Neural cell (in vitro differentiated cells): ENCODE data around the gene TBP. TPM values are rescaled to one million over a fixed set of nuclear protein-coding genes. Genes with fewer than 3 reads are reported as not detected.

Experiments used
- H2AFZ ChIP-seq: fragments of 200-600, 300-800 bp; sonication (generic), shearing (Covaris generic); 2 replicates; pipeline ENCODE4 v1.6.0; 2014; ENCODE audit warnings: low read depth, mild to moderate bottlenecking, antibody characterized with exemption, low read length, moderate library complexity
- H3F3A ChIP-seq: fragments of 200-600 bp; shearing (Covaris generic); 2 replicates; pipeline ENCODE4 v1.6.1; 2016; ENCODE audit warnings: mild to moderate bottlenecking, moderate library complexity, mixed read lengths, antibody characterized with exemption, low read length; ENCODE audit not compliant: insufficient read depth, poor library complexity, severe bottlenecking
- H3K27ac ChIP-seq: fragments of 200-600, 300-800 bp; sonication (generic), shearing (Covaris generic); 2 replicates; pipeline ENCODE4 v1.5.1; 2014; ENCODE audit warnings: mild to moderate bottlenecking, low read length, moderate library complexity
- H3K27me3 ChIP-seq: fragments of 300-800, 200-600 bp; sonication (generic), shearing (Covaris generic); 2 replicates; pipeline ENCODE4 v1.6.0; 2014; ENCODE audit warnings: mild to moderate bottlenecking, low read depth, low read length, moderate library complexity; ENCODE audit not compliant: insufficient read depth
- H3K36me3 ChIP-seq: fragments of 300-800, 200-600 bp; sonication (generic), shearing (Covaris generic); 2 replicates; pipeline ENCODE4 v1.5.1; 2014; ENCODE audit warnings: mild to moderate bottlenecking, antibody characterized with exemption, low read length, moderate library complexity; ENCODE audit not compliant: insufficient read depth
- H3K4me2 ChIP-seq: fragments of 300-800, 200-600 bp; sonication (generic), shearing (Covaris generic); 2 replicates; pipeline ENCODE4 v1.6.0; 2014; ENCODE audit warnings: mild to moderate bottlenecking, low read length
- H3K4me3 ChIP-seq: fragments of 300-800, 200-600 bp; sonication (generic), shearing (Covaris generic); 2 replicates; pipeline ENCODE4 v1.5.1; 2014; ENCODE audit warnings: mild to moderate bottlenecking, low read length, moderate library complexity
- H3K79me2 ChIP-seq: fragments of 200-600 bp; shearing (Covaris generic); replicated peaks from 2 replicates; pipeline ENCODE4 v1.6.0; 2014; ENCODE audit warnings: mild to moderate bottlenecking, low read length, moderate library complexity; ENCODE audit not compliant: insufficient read depth
- H3K9ac ChIP-seq: fragments of 300-800, 200-600 bp; sonication (generic), shearing (Covaris generic); 2 replicates; pipeline ENCODE4 v1.6.1; 2016; ENCODE audit warnings: mild to moderate bottlenecking, low read length, mixed read lengths
- H3K9me2 ChIP-seq: fragments of 200-600 bp; shearing (Covaris generic); 2 replicates; pipeline ENCODE4 v1.6.1; 2016; ENCODE audit warnings: mild to moderate bottlenecking, low read length, mixed read lengths; ENCODE audit not compliant: insufficient read depth
- H3K9me3 ChIP-seq: fragments of 200-600, 300-800 bp; sonication (generic), shearing (Covaris generic); 2 replicates; pipeline ENCODE4 v1.6.1; 2016; ENCODE audit warnings: mild to moderate bottlenecking, mixed run types, low read length, moderate library complexity, mixed read lengths
- H4K20me1 ChIP-seq: fragments of 200-600 bp; shearing (Covaris generic); 2 replicates; pipeline ENCODE4 v1.6.1; 2016; ENCODE audit warnings: mild to moderate bottlenecking, mixed run types; ENCODE audit not compliant: insufficient read depth
- EP300 ChIP-seq: fragments of 450-650 bp; conservative IDR thresholded peaks from 2 replicates; pipeline ENCODE4 v1.6.1; 2014; ENCODE audit warnings: antibody characterized with exemption, mild to moderate bottlenecking, moderate library complexity; ENCODE audit not compliant: poor library complexity, severe bottlenecking
- EZH2 ChIP-seq: fragments of 200-600, 300-800 bp; shearing (Covaris generic), sonication (generic); IDR thresholded peaks from 2 replicates; pipeline ENCODE4 v1.6.1; 2014; ENCODE audit warnings: antibody characterized with exemption, low read length, borderline replicate concordance, mild to moderate bottlenecking; ENCODE audit not compliant: insufficient read depth, poor library complexity, severe bottlenecking
- MXI1 ChIP-seq: fragments of 450-650 bp; conservative IDR thresholded peaks from 2 replicates; pipeline ENCODE4 v1.6.1; 2014; ENCODE audit warnings: antibody characterized with exemption, mild to moderate bottlenecking; ENCODE audit not compliant: poor library complexity, severe bottlenecking
- POLR2AphosphoS5 ChIP-seq: IDR thresholded peaks from 2 replicates; pipeline ENCODE4 v1.6.1; 2012
- RAD21 ChIP-seq: fragments of 450-650 bp; conservative IDR thresholded peaks from 2 replicates; pipeline ENCODE4 v1.6.1; 2014; ENCODE audit warnings: antibody characterized with exemption, mild to moderate bottlenecking, moderate library complexity
- REST ChIP-seq: IDR thresholded peaks from 2 replicates; pipeline ENCODE4 v1.6.1; 2012; ENCODE audit warnings: borderline replicate concordance
- SMC3 ChIP-seq: fragments of 450-650 bp; conservative IDR thresholded peaks from 2 replicates; pipeline ENCODE4 v1.6.1; 2014; ENCODE audit warnings: antibody characterized with exemption, mild to moderate bottlenecking, moderate library complexity; ENCODE audit not compliant: poor library complexity
- TAF1 ChIP-seq: IDR thresholded peaks from 2 replicates; pipeline ENCODE4 v1.6.1; 2012; ENCODE audit warnings: low read depth
- polyA plus RNA-seq: library from polyadenylated mRNA; depleted of rRNA; stranded (reverse); fragments of >200 nt; gene quantifications from 2 replicates; pipeline ENCODE4 v1.2.3, GENCODE V29; 2014
- TF ChIP-seq, protein P1 (sequence below): fragments of 450-650 bp; IDR thresholded peaks from 2 replicates; pipeline ENCODE4 v1.5.1; 2014; ENCODE audit warnings: antibody characterized with exemption, mild to moderate bottlenecking, moderate library complexity; ENCODE audit not compliant: poor library complexity, severe bottlenecking

TBP gene
- polyA plus RNA-seq, 1 donor from 2014 or later, result 30.2 TPM

- H2AFZ ChIP-seq, result peak within 1 kb of the TSS; percentile 69
- peak within 1 kb of the TSS; percentile 84 for H3K27ac ChIP-seq
- H3K9me2 ChIP-seq, result no peaks in the 10 kb centered on the region
- peak within 1 kb of the TSS; percentile 84 for H3K4me2 ChIP-seq
- no peaks in the 10 kb centered on the region for H3K9me3 ChIP-seq
- TF ChIP-seq RAD21, result peak; percentile 17
- no peak for TF ChIP-seq MXI1
- TF ChIP-seq, protein P1, sequence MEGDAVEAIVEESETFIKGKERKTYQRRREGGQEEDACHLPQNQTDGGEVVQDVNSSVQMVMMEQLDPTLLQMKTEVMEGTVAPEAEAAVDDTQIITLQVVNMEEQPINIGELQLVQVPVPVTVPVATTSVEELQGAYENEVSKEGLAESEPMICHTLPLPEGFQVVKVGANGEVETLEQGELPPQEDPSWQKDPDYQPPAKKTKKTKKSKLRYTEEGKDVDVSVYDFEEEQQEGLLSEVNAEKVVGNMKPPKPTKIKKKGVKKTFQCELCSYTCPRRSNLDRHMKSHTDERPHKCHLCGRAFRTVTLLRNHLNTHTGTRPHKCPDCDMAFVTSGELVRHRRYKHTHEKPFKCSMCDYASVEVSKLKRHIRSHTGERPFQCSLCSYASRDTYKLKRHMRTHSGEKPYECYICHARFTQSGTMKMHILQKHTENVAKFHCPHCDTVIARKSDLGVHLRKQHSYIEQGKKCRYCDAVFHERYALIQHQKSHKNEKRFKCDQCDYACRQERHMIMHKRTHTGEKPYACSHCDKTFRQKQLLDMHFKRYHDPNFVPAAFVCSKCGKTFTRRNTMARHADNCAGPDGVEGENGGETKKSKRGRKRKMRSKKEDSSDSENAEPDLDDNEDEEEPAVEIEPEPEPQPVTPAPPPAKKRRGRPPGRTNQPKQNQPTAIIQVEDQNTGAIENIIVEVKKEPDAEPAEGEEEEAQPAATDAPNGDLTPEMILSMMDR, result no peak
- peak; percentile 83 for TF ChIP-seq REST
- no peak for TF ChIP-seq EZH2
- peak; percentile 68 for TF ChIP-seq EP300
- no peak for TF ChIP-seq TAF1
- TF ChIP-seq SMC3, result peak; percentile 46
- TF ChIP-seq POLR2AphosphoS5, result peak; percentile 99
- no peaks in the 10 kb centered on the region for H3F3A ChIP-seq
- H3K79me2 ChIP-seq, result peaks cover 75% of the 10 kb centered on the region
- H4K20me1 ChIP-seq, result no peaks in the 10 kb centered on the region
- H3K9ac ChIP-seq, result peak within 1 kb of the TSS; percentile 89
- H3K27me3 ChIP-seq, result no peaks in the 10 kb centered on the region
- no peaks in the 10 kb centered on the region for H3K36me3 ChIP-seq
- peak within 1 kb of the TSS; percentile 86 for H3K4me3 ChIP-seq
Observed at GRCh38 chr6:170552765-170553533, 1.2 kb upstream of the TBP start, which contains the start of gene PSMB1. PSMB1 (minus strand) TSS chr6:170553307; CDS start chr6:170553242, 65 bp downstream.

DNA sequence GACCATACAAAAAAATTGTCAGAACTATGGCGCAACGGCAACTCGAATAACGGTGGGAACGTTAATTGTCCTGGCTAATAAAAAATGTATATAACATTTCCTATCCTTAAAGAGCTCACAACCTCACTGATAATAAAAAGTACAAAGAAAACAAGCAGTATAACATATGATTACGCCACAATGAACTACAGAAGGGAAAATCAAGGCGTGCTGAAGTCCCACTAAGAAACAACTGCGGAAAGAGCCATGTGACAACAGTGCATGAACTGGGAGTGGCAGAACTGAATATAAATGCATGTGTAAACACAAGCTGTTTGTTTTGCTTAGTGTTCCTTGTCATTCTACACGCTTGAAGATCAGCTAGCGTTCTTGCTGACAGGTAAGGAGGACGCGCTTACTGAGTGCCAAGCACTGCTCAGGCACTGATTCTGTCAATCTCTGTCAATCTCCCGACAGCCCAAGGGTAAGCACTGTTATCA, 596 bp upstream of the TBP start:
- H3K9me3 ChIP-seq, result no peaks in the 10 kb centered on the region
- peak overlapping the region; percentile 84 for H3K27ac ChIP-seq
- peak overlapping the region; percentile 89 for H3K9ac ChIP-seq

More for the DNA sequence above, 596 bp upstream of the TBP start:
- Histone ChIP-seq H4K20me1 (no peaks in the 10 kb centered on the region), H3K79me2 (peaks cover 73% of the 10 kb centered on the region), H2AFZ (peak overlapping the region; percentile 69), H3F3A (no peaks in the 10 kb centered on the region), H3K36me3 (no peaks in the 10 kb centered on the region), H3K27me3 (no peaks in the 10 kb centered on the region), H3K4me3 (peak overlapping the region; percentile 86), H3K9me2 (no peaks in the 10 kb centered on the region), H3K4me2 (peak overlapping the region; percentile 51)
- TF ChIP-seq RAD21, result peak; percentile 3
- TF ChIP-seq POLR2AphosphoS5, result peak; percentile 62
- peak; percentile 95 for TF ChIP-seq EP300
- no peak for TF ChIP-seq EZH2
- peak; percentile 78 for TF ChIP-seq MXI1
- no peak for TF ChIP-seq TAF1
